Epithelial cell of prostate (primary cell): ENCODE measurements around the gene FAM114A1.

Experiments
- DNase-seq: peaks from one replicate; pipeline ENCODE4 v3.0.0-alpha.2; 2011; ENCODE audit warnings: low read depth, low spot score
- H3K27ac ChIP-seq: fragments of 450-650 bp; 2 replicates; pipeline ENCODE4 v1.5.1; 2017; ENCODE audit warnings: mild to moderate bottlenecking

Gene FAM114A1

GRCh38 chr4:38867478-38868058, at the start of gene FAM114A1:
Gene FAM114A1, plus strand, starts transcription at chr4:38867806. Its CDS starts 10,273 bp downstream, at chr4:38878079.
- no peak for DNase-seq
- peak within 1 kb of the TSS; percentile 65 for H3K27ac ChIP-seq

DNA sequence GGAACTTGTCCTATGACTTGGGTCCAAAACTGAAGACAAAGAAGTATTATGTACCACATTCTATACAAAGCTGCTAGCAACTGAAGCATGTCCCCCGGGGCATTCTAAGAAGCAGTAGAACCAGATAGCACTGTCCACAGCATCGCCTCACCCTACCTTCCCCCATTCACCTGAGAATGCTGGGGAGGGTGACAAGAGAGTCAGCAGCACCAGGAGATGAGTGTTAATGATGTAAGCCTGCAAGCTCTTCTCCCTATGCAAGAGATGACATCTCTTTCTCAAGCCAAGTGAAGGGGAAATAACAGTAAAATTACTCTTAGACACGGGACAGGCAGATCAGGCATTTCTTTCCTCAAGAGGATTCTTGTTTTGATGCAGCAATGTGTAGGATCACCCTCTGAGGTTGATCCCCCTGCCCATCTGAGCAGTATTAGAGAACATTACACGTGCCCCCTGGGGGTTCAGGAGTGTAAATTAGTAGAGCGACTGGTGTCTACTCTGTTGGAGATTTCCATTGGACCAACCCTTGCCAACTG, 49.1 kb upstream of the FAM114A1 start:
- peak; percentile 92 for DNase-seq
- peak overlapping the region; percentile 56 for H3K27ac ChIP-seq

DNA sequence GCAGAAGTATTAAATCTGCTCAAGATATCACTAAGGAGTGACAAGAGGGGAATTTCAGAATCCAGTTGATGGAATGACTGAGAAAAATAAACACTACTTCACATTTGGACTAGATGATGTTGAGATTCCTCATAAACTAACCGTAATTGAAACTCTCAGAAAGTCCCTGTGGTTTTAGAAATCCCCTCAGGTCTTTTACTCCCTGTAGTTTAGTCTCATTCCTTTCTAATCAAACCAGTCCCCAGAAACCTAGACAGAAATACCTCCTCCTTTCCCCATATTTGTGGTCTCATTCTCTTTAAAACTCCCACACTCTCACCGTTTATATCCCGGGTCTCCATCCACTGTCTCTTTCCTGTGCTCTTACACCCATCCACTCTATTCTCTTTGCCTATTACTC, 48.0 kb upstream of the FAM114A1 start:
- peak overlapping the region; percentile 56 for H3K27ac ChIP-seq
- peak; percentile 39 for DNase-seq

GRCh38 chr4:38820329-38821061, 47.1 kb upstream of the FAM114A1 start:
- DNase-seq = no peak
- H3K27ac ChIP-seq = peak overlapping the region; percentile 56

DNA sequence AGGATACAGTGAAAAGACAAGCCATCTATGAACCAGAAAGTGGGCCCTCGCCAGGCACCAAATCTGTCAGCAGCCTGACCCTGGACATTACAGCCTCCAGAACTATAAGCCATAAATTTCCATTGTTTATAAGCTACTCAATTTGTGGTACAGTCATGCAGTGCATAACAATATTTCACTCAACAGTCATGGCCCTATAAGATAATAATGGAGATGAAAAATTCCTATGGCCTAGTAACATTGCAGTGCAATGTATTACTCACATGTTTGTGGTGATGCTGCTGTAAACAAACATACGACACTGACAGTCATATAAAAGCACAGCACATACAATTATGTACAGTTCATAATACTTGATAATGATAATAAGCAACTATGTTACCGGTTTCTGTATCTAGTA, 45.9 kb upstream of the FAM114A1 start:
- no peak for DNase-seq
- no peak overlapping the region for H3K27ac ChIP-seq

GRCh38 chr4:38822748-38823303, 44.8 kb upstream of the FAM114A1 start:
- no peak overlapping the region for H3K27ac ChIP-seq
- no peak for DNase-seq

DNA sequence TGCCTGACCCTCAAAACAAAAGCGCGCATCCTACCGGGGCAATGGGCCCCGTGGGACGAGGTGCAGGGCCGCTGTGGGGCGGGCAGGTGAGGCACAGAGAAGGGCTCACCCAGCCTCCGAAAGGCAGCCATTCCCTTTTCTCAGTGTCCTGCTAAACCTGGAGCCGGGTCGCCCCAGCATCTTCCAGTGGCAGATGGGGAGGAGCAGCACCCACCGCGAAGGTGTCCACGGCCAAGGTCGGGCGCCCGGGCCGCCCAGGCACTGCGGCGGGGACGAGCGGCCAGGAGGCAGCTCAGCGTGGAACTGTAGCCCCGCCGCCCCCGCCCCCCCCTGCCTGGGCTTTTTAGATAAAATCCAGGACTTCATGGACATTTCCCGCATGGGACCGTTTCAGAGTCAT, 43.8 kb upstream of the FAM114A1 start:
- no peak for DNase-seq
- H3K27ac ChIP-seq = no peak overlapping the region

GRCh38 chr4:38829237-38829636, 38.4 kb upstream of the FAM114A1 start:
- H3K27ac ChIP-seq = no peak overlapping the region
- DNase-seq = no peak

DNA sequence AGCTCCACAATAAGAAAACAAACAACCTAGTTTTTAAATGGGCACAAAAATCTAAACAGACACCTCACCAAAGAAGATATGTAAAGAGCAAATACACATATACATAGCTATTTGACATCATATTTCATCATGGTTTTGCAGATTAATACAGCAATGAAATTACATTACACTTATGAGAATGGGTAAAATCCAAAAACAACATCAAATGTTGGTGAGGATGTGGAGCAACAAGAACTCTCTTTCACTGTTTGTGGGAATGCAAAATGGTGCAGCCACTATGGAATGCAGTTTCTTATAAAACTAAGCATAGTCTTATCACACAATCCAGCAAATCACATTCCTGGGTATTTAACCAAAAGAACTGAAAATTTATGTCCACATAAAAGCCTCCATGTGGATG, 36.0 kb upstream of the FAM114A1 start:
- H3K27ac ChIP-seq = no peak overlapping the region
- DNase-seq = no peak

GRCh38 chr4:38832206-38832605, 35.4 kb upstream of the FAM114A1 start:
- no peak overlapping the region for H3K27ac ChIP-seq
- DNase-seq = no peak

DNA sequence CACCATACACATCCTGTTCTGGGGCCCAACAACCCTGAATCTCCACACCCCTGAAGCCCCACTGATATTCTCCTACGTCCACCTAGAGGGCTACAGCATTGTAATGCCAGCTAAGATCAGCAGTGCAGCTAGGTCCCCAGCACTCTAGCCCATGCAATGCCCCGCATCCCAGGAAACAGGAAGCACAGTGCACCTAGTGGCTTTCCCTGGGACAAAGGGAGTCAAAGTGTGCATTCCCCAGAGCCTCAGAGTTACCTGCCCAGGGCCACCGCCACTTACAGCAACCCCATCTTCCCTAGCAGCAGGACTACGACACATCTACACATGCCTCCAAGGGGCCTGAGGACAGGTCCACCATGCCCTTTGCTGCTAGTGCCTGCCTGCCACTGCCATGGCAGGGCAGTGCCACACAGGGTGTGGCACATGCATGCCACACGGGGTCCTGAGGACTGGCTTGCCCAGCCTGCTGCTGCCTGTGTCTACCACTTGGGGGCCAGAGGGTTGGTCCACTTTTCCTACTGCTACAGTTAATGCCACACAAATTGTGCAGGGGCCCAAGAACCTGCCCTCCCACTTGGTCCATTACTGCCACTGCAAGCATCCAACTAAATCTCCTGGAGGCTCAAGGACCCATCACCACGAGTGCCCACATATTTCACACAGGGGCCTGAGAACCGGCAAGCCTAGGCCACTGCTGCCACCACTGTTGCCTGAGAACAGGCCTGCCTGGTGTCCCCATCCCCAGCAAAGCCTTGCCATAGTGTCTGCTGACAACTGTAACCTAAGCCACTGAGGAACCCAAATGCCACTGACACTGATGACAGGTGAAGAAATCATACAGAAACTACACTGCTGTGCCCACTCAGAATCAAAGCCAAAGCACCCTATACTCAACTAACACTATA, 34.7 kb upstream of the FAM114A1 start:
- no peak overlapping the region for H3K27ac ChIP-seq
- no peak for DNase-seq

DNA sequence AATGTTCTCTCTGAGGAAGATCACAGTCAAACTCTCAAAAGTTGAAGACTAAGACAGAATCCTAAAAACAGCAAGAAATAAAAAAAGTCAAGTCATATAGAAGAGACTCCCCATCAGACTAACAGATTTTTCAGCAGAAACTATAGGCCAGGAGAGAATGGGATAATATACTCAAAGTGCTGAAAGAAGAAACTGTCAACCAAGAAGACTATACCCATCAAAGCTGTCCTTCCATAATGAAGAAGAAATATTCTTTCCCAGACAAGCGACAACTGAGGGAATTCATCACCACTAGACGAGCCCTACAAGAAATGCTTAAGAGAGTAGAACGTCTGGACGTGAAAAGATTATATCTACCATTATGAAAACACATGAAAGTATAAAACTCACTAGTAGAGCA, 33.0 kb upstream of the FAM114A1 start:
- no peak overlapping the region for H3K27ac ChIP-seq
- DNase-seq = no peak

GRCh38 chr4:38837334-38837733, 30.3 kb upstream of the FAM114A1 start:
- no peak overlapping the region for H3K27ac ChIP-seq
- no peak for DNase-seq

- no peak overlapping the region for H3K27ac ChIP-seq
- no peak for DNase-seq
Observed at GRCh38 chr4:38837849-38838248, 29.8 kb upstream of the FAM114A1 start.

- no peak overlapping the region for H3K27ac ChIP-seq
- no peak for DNase-seq
Observed at GRCh38 chr4:38842994-38843393, 24.6 kb upstream of the FAM114A1 start.

DNA sequence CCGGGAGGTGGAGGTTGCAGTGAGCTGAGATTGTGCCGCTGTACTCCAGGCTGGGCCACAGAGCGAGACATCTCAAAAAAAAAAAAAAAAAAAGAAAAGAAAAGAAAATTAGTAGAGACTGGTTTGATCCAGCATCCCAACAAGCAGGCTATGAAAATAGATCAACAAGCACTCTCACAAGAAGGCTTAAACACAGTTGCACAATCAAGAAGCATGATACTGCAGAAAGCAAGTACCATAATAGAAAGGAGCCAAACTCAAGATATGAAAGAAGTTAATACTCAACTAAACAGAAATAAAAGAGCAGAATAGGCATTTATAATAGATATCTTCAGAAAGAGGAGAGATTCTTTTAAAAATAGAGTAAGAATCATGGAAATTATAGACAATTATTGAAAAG, 21.6 kb upstream of the FAM114A1 start:
- no peak overlapping the region for H3K27ac ChIP-seq
- no peak for DNase-seq

GRCh38 chr4:38855466-38855865, 12.1 kb upstream of the FAM114A1 start:
- no peak for DNase-seq
- no peak overlapping the region for H3K27ac ChIP-seq

- DNase-seq = no peak
- peak overlapping the region; percentile 89 for H3K27ac ChIP-seq
Observed at GRCh38 chr4:38856046-38856445, 11.6 kb upstream of the FAM114A1 start.

DNA sequence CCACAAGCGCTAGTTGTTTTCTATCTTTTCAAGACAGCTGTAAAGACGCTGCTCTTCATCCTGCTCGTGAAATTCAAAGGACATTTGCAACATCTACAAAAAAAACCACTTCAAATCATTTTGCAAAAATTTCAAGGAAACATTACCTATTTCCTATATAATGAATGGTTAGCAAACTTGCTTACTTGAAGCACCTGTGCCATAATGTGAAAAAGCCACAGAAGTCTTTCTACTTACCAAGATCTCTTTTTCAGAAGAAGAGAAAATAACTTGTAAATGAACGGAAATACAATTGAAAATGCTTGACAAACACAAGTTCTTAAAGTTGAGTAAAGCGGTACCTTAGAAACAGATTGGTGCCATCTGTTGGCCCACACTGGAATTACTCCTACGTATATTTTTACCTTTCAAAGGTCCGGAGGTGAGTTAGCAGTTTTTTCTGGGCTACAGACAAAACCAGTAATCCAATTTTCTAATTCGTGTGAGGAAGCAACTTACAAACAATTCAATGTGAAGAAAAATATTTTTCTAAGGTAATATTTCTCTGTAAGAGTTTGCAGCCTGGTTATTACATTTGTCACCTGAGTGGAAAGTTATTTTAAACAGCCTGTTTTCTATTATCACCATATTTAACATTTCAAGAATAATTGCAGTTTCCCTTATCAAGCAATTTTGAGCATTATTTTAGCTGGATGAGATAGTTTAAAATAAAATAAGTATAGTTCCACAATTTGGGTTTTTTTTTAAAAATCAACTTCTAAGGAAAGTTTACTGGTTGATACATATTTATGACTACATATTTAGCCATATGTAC, 10.9 kb upstream of the FAM114A1 start, which contains the start of gene TLR6:
TLR6 (minus strand) TSS at position 294 of the 814 bp plus-strand sequence. CDS start 27,344 bp downstream, outside the sequence.
- DNase-seq = no peak
- peak within 1 kb of the TSS; percentile 89 for H3K27ac ChIP-seq
